Measurements from ENCODE around the gene MECR.

DNA sequence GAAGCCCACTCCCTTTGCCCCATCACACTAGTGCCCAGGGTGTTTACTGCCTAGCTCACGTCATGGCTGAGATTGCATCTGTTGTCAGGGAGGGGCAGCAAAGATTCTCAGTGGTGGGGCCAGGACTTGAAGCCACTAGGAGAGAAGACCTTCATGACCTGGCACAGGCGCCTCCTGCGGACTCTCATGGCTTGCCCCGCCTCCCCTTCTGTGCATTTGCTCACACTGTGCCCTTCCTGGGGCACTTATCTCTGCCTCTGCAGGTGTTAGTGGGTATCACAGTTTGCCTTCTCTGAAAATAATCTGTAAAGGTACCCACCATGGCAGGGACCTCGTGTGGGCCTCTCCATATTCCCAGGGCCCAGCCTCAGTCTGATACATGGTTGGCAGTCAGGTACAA lies 25.7 kb upstream of the MECR start:
- TF ChIP-seq, protein P1, sequence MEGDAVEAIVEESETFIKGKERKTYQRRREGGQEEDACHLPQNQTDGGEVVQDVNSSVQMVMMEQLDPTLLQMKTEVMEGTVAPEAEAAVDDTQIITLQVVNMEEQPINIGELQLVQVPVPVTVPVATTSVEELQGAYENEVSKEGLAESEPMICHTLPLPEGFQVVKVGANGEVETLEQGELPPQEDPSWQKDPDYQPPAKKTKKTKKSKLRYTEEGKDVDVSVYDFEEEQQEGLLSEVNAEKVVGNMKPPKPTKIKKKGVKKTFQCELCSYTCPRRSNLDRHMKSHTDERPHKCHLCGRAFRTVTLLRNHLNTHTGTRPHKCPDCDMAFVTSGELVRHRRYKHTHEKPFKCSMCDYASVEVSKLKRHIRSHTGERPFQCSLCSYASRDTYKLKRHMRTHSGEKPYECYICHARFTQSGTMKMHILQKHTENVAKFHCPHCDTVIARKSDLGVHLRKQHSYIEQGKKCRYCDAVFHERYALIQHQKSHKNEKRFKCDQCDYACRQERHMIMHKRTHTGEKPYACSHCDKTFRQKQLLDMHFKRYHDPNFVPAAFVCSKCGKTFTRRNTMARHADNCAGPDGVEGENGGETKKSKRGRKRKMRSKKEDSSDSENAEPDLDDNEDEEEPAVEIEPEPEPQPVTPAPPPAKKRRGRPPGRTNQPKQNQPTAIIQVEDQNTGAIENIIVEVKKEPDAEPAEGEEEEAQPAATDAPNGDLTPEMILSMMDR (IDR thresholded peaks at IDR 0.05; ENCODE audit: low read length), result peak; percentile 22
- no peak for TF ChIP-seq EZH2 (optimal IDR thresholded peaks at IDR 0.05; ENCODE audit: low read depth, low read length)
